ENCODE measurements around the gene FRYL.
"Not testable (repeated sequence)": the region's sequence is repeated elsewhere in the genome, so short reads cannot be mapped to it uniquely, and the experiment has no call there.

The FRYL gene

GRCh38 chr4:48742412-48742811 is 37.7 kb downstream of the FRYL start:
- DNase-seq, result no peak

DNA sequence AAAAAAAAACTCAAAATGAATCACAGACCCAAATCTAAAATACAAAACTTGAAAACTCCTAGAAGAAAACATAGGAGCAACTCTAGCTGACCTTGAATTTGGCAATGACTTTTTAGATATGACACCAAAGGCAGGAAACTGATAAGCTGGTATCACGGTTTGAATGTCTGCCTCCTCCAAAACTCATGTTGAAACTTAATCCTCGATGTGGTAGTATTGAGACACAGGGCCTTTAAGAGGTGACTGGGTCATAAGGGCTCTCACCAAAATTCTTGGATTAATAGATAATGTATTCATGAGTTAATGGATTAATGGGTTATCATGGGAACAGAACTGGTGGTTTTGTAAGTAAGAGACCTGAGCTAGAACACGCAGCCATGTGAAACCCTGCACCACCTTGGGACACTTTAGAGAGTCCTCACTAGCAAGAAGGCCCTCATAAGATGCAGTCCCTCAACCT is 40.5 kb downstream of the FRYL start:
- no peak for DNase-seq

DNA sequence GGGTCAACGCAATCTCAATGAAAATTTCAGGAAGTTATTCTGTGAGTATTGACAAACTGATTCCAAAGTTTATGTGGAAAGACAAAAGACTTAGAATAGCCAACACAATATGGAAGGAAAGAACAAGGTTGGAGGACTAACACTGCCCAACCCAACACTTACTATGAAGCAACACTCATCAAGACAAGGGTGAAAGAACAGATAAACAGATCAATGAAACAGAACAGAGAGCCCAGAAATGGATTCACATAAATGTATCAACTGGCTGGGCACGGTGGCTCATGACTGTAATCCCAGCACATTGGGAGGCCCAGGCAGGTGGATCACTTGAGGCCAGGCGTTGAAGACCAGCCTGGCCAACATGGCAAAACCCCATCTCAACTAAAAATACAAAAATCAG is 41.2 kb downstream of the FRYL start:
- DNase-seq, result no peak

DNA sequence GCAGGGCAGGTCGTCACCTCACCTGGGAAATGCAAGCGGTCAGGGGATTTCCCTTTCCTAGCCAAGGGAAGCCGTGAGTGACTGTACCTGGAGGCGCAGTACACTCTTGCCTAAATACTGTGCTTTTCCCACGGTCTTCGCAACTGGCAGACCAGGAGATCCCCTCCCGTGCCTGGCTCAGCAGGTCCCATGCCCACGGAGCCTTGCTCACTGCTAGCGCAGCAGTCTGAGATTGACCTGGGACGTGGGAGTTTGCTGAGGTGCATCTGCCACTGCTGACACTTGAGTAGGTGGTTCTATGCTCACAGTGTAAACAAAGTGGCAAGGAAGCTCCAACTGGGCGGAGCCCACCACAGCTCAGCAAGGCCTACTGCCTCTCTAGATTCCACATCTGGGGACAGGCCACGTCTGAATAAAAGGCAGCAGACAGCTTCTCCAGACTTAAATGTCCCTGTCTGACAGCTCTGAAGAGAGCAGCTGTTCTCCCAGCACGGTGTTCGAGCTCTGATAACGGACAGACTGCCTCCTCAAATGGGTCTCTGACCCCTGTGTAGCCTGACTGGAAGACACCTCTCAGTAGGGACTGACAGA is 51.1 kb downstream of the FRYL start:
- peak; percentile 59 for DNase-seq

DNA sequence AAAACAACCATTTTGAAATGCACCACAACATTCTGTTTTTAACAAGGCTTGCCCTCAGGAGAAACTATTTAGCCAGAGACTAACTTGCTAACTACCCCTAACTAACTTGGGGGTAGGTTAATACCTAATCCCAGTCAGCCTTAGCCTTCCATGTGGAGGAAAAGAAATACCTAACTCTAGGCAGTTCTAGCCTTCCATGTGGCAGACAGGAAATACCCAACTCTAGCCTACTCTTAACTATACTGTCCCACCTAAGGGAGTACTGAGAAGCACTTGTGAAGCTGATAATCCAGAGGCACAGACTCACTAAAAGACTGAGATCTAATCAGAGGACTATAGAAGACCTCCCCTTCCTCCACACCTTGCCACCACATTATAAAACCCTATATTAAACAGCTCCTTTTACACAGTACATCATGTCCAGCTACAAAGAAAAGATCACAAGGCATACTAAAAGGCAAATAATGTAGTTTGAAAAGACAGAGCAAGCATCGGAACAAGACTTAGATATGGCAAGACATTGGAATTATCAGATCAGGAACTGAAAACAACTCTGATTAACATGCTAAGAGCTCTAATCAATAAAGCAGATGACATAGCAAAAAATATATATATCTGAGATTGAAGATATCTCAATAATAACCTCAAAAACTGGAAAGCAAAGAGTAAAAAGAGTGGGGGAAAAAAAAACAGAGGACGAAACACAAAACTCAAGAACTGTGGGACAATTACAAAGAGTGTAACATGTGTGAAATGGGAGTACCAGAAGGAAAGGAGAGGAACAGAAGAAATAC is 52.2 kb downstream of the FRYL start:
- DNase-seq, result no peak

- DNase-seq, result no peak
Observed at GRCh38 chr4:48725414-48725813, 54.7 kb downstream of the FRYL start.

GRCh38 chr4:48722509-48723446 is 57.3 kb downstream of the FRYL start:
- no peak for DNase-seq

DNA sequence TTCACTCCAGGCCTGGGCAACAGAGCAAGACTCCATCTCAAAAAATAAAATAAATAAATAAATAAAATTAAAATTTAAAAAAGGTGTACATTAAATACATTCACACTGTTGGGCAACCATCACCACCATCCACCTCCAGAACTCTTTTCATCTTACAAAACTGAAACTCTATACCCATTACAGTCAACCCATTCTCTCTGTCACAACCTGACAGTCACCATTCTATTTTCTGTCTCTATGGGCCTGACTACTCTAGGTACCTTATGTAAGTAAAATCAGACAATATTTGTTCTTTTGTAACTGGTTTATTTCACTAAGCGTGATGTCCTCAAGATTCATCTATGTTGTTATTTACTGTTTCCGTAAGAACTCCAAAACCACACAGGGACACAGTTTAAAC is 59.6 kb downstream of the FRYL start:
- no peak for DNase-seq

DNA sequence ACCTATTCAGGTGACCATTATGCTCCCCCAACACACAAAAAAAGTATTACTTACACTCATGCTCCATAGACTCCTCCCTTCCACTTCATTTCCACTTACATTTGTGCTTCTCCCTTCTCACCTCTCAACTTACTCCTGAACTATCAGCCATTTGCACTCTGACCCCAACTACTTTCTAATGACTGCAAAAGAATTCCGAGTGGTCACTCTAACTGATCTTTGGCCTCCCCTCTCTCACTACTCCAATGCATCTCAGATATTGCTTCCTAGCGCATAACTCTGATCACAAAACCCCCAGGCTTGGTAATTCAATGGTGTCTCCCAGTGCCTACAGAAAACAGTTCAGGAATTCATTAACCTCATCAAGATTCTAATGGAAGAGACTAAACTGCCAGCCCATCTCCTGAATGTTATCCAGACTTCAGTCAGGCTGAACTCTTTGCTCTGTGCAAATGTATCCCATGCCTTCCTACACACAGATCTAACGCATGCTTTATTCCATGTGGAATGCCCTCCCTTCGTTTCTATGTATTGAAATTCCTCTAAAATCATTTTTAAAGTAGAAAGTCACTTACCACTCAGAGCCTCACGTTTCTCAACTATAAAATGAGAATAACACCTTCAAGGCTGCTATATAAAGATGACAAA is 61.1 kb downstream of the FRYL start:
- no peak for DNase-seq

DNA sequence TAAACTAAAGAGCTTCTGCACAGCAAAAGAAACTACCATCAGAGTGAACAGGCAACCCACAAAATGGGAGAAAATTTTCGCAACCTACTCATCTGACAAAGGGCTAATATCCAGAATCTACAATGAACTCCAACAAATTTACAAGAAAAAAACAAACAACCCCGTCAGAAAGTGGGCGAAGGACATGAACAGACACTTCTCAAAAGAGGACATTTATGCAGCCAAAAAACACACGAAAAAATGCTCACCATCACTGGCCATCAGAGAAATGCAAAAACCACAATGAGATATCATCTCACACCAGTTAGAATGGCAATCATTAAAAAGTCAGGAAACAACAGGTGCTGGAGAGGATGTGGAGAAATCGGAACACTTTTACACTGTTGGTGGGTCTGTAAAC is 63.8 kb downstream of the FRYL start:
- DNase-seq, result not testable (repeated sequence)

DNA sequence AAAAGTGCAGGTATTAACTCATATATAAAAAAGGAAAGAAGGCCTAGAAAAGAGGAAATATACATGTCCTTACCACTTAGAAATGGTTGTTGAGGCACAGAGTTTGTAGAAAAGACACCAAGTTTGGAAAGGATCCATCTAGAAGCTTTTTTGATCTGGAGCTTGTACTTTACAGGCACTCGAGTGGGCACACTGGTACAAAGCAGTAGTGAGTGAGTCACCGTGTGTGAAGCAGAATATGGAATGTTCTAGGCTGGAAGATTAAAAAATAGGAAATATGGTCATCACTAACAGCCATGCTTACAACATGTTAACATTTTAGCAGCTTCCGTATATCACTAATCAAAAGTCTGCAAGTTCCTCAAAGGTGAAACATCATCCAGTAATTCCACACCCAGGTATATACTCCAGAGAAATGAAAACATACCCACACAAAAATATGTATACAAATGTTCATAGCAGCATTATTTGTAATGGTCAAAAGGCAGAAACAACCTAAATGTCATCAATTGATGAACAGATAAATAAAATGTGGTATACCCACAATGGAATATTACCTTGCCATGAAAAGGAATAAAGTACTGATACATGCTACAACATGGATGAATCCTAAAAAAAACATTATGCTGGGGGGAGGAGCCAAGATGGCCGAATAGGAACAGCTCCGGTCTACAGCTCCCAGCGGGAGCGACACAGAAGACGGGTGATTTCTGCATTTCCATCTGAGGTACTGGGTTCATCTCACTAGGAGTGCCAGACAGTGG is 69.5 kb downstream of the FRYL start:
- no peak for DNase-seq

DNA sequence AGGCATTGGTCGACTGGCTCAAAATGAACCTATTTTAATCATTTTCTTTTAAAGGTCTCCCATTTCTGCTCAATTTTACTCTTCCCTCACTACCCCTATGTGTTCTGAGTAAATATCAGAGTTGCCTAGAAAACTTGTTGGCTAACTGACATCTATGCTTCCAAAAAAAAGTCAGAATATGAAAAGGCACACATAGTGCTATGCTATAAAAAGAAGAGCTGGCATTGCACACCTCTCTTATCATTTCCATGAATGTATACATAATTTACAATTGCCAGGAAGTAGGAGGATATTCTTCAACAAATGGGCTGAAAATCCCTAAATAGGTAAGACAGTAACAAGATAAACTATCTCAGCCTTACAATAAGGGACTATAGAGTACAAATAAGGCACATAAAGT is 70.2 kb downstream of the FRYL start:
- DNase-seq, result no peak

DNA sequence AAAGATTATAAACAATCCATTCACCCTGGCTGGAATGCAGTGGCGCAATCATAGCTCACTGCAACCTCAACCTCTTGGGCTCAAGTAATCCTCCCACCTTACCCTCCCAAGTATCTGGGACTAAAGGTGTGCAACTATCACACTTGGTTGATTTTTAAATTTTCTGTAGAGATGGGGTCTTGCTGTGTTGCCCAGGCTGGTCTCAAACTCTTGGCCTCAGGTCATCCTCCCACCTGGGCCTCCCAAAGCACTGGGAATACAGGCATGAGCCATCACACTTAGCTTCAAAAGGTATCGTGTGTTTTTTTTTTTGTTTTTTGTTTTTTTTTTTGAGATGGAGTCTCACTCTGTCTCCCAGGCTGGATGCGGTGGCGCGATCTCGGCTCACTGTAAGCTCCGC is 71.5 kb downstream of the FRYL start:
- no peak for DNase-seq

DNA sequence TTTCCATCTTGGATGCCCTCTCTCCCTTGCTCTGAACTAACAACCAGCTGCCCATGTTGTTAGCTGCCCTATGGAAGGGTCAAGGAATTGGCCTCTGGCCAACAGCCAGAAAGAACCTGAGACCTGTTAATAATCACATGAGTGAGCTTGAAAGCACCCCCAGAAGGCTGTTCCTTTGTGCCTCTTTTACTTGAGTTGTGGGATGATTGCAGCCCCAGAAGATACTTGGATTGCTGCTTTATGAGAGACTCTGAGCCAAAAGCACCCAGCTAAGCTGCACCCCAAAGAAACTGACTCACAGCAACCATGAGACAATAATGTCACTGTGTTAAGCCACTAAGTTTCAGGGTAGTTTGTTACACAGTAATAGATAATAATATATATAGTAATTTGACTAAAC is 73.3 kb downstream of the FRYL start:
- DNase-seq, result no peak

DNA sequence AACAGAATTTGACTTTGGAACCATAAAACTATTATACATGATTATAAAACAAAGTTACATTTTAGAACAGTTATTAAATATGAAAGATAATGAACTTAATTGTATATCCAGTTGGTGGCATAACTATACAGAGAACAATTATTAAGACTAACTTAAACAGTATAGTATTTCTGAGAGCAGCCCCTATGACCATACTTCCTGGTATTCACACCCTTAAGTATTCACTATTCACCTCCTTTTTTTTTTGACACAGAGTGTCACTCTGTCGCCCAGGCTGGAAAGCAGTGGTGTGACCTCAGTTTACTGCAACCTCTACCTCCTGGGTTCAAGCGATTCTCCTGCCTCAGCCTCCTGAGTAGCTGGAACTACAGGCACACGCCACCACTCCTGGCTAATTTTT is 74.5 kb downstream of the FRYL start:
- no peak for DNase-seq

- no peak for DNase-seq
Observed at GRCh38 chr4:48704091-48704802, 75.8 kb downstream of the FRYL start.

DNA sequence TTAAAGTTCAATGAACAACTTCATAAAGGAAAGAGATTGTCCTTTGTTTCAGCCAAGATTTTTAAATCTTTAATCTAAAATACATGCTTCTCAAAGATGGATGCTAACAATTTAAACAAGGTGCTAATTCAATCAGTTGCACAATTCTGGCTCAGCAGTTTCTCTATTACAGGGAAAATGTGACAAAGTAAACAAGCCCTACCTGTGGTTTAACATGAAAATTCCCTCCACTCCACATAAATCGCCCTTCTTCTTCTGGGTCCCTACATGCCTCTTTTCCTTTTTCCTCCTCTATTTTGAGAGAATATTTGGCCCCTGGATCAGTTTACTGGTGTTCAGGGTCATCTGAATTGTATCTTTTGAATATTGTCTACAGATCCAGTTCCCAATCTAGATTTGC is 80.6 kb downstream of the FRYL start:
- DNase-seq, result no peak

- DNase-seq, result no peak
Observed at GRCh38 chr4:48698029-48698971, 81.8 kb downstream of the FRYL start.

DNA sequence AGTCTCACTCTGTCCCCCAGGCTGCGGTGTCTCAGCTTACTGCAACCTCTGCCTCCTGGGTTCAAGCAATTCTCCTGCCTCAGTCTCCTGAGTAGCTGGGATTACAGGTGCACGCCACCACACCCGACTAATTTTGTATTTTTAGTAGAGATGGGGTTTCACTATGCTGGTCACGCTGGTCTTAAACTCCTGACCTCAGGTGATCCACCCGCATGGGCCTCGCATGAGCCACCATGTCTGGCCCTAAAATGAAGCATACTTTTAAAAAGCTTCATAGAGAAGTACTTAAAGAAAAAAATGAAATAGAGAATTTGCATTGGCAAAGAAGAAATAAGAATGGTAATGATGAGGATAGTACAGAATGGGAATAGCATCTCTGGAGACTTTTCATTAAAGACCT is 82.6 kb downstream of the FRYL start:
- not testable (repeated sequence) for DNase-seq

DNA sequence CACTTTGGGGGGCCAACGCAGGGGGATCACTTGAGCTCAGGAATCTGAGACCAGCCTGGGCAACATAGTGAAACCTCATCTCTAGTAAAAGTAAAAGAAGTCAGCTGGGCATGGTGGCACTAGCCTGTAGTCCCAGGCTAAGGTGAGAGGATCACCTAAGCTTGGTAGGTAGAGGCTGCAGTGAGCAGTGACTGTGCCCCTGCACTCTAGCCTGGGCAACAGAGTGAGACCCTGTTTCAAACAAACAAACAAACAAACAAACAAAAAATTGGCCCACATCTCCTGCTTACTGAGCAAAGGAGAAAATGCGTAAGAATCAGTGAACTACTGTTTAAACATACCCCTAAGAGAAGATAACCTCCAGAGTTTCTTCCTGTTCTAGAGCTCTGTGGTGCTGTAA is 85.3 kb downstream of the FRYL start:
- DNase-seq, result no peak
